ENCODE measurements around the gene RASGRP4. TPM values are rescaled to one million over a fixed set of nuclear protein-coding genes. Genes with fewer than 3 reads are reported as not detected.
"Not testable (repeated sequence)": the region's sequence is repeated elsewhere in the genome, so short reads cannot be mapped to it uniquely, and the experiment has no call there.

The RASGRP4 gene
- total RNA-seq, 3 donors from 2014 or later = 0.55 to 2.3 (median 2.0) TPM

DNA sequence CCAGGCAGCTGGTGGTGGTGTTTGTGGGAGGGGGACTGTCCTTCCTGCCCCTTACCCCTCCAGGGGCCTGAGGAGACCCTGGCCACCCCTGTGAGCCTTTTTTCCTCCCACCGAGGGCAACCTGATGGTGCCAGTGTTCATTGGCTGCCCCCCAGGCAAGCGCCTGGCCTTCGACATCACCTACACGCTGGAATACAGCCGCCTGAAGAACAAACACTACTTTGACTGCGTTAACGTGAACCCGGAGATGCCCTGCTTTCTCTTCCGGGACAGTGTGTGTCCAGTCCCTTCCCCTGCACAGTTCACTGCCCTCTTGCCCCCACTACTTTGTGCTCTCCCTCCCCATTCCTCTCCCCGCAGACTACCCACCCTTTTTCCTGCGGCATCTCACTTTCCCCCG, 59.0 kb downstream of the RASGRP4 start:
- H3K4me3 ChIP-seq = no peak overlapping the region
- peaks cover 4% of the 10 kb centered on the region for H3K9me3 ChIP-seq
- H3K4me1 ChIP-seq (ENCODE audit: low read depth) = peaks cover 7% of the 10 kb centered on the region
- ATAC-seq (no peak), DNase-seq (no peak)
- H3K36me3 ChIP-seq (ENCODE audit: low read depth) = no peaks in the 10 kb centered on the region
- TF ChIP-seq, protein P1, sequence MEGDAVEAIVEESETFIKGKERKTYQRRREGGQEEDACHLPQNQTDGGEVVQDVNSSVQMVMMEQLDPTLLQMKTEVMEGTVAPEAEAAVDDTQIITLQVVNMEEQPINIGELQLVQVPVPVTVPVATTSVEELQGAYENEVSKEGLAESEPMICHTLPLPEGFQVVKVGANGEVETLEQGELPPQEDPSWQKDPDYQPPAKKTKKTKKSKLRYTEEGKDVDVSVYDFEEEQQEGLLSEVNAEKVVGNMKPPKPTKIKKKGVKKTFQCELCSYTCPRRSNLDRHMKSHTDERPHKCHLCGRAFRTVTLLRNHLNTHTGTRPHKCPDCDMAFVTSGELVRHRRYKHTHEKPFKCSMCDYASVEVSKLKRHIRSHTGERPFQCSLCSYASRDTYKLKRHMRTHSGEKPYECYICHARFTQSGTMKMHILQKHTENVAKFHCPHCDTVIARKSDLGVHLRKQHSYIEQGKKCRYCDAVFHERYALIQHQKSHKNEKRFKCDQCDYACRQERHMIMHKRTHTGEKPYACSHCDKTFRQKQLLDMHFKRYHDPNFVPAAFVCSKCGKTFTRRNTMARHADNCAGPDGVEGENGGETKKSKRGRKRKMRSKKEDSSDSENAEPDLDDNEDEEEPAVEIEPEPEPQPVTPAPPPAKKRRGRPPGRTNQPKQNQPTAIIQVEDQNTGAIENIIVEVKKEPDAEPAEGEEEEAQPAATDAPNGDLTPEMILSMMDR (IDR thresholded peaks at IDR 0.05) = no peak
- intact Hi-C loops (cut with DNase I, micrococcal nuclease) = no loop called here

DNA sequence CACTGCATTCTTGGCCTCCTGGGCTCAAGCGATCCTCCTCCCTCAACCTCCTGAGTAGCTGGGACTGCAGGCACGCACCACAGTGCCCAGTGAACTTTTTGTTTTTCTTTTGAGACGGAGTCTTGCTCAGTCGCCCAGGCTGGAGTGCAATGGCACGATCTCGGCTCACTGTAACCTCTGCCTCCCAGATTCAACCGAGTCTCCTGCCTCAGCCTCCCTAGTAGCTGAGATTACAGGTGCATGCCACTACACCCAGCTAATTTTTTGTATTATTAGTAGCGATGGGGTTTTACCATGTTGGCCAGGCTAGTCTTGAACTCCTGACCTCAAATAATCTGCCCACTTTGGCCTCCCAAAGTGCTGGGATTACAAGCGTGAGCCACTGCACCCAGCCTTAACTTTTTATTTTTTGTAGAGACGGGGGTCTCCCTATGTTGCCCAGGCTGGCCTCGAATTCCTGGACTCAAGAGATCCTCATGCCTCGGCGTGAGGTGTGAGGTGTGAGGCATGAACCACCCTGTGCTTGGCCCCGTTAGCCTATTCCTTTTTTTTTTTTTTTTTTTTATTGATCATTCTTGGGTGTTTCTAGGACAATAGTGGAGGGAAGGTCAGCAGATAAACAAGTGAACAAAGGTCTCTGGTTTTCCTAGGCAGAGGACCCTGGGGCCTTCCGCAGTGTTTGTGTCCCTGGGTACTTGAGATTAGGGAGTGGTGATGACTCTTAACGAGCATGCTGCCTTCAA, 62.9 kb downstream of the RASGRP4 start:
- H3K36me3 ChIP-seq (ENCODE audit: low read depth); H3K4me3 ChIP-seq; ATAC-seq; DNase-seq; H3K9me3 ChIP-seq; intact Hi-C loops (cut with DNase I, micrococcal nuclease): not testable (repeated sequence)
- peaks cover 12% of the 10 kb centered on the region for H3K4me1 ChIP-seq (ENCODE audit: low read depth)

- TF ChIP-seq, protein P1 (IDR thresholded peaks at IDR 0.05) = no peak
- H3K4me1 ChIP-seq (ENCODE audit: low read depth) = peaks cover 12% of the 10 kb centered on the region
- ATAC-seq (peak; percentile 85), DNase-seq (peak; percentile 89 to 92 (median 91))
- H3K9me3 ChIP-seq = peaks cover 4% of the 10 kb centered on the region
- intact Hi-C loops (cut with DNase I, micrococcal nuclease) = no loop called here
- no peak overlapping the region for H3K4me3 ChIP-seq
- no peaks in the 10 kb centered on the region for H3K36me3 ChIP-seq (ENCODE audit: low read depth)
These were observed 63.7 kb downstream of the RASGRP4 start for GRCh38 chr19:38362076-38362945.

- intact Hi-C loops (cut with DNase I, micrococcal nuclease) = no loop called here
- no peak overlapping the region for H3K4me3 ChIP-seq
- ATAC-seq = peak; percentile 86
- peak; percentile 77 to 86 (median 78) for DNase-seq
- H3K4me1 ChIP-seq (ENCODE audit: low read depth) = peaks cover 12% of the 10 kb centered on the region
- H3K9me3 ChIP-seq = peaks cover 4% of the 10 kb centered on the region
- TF ChIP-seq, protein P1 (IDR thresholded peaks at IDR 0.05) = no peak
- H3K36me3 ChIP-seq (ENCODE audit: low read depth) = no peaks in the 10 kb centered on the region
These were observed 64.4 kb downstream of the RASGRP4 start for GRCh38 chr19:38361633-38362075.

- no peak for DNase-seq
- Histone ChIP-seq H3K4me1 (ENCODE audit: low read depth) (peaks cover 12% of the 10 kb centered on the region), H3K9me3 (peaks cover 4% of the 10 kb centered on the region), H3K36me3 (ENCODE audit: low read depth) (no peaks in the 10 kb centered on the region), H3K4me3 (no peak overlapping the region)
- TF ChIP-seq, protein P1 (IDR thresholded peaks at IDR 0.05) = no peak
- no peak for ATAC-seq
- intact Hi-C loops (cut with DNase I, micrococcal nuclease) = no loop called here
These were observed 65.0 kb downstream of the RASGRP4 start for GRCh38 chr19:38360839-38361631.

All from mucosa of descending colon (tissue), 3 donors.